ENCODE results near the gene DYNC1H1.
"Not testable (repeated sequence)": the region's sequence is repeated elsewhere in the genome, so short reads cannot be mapped to it uniquely, and the experiment has no call there.

DYNC1H1 gene

GRCh38 chr14:102074415-102074964 is 110.1 kb downstream of the DYNC1H1 start:
- DNase-seq, result no peak

- no peak for DNase-seq
Measured at GRCh38 chr14:102075155-102075554, 110.8 kb downstream of the DYNC1H1 start.

- no peak for DNase-seq
Measured at GRCh38 chr14:102077382-102077709, 113.0 kb downstream of the DYNC1H1 start.

- DNase-seq, result not testable (repeated sequence)
Measured at GRCh38 chr14:102078361-102078791, 114.0 kb downstream of the DYNC1H1 start.

DNA sequence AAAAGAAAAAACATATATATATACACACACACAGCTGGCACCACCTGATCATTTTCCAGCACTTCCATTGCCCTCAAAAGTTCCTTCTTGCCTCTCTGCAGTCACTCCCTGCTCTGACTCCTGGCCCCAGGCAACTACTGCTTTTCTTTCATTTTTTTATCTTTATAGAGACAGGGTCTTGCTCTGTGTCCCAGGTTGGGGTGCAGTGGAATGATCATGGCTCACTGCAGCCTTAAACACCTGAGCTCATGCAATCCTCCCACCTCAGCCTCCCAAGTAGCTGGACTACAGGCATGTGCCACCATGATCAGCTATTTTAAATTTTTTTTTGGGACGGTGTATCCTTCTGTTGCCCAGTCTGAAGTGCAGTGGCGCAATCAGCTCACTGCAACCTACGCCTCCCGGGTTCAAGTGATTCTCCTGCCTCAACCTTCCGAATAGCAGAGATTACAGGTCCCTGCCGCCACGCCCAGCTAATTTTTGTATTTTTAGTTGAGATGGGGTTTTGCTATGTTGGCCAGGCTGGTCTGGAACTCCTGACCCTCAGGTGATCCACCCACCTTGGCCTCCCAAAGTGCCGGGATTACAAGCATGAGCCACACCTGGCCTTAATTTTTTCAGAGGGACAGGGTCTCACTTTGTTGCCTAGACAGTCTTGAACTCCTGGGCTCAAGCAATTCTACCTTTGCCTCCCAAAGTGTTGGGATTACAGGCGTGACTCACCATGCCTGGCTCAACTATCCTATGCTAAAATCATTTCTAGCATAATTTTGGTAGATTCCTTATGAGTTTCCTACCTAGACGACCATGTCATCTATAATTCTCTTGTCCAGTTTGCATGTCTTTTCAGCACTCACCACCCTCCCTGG is 114.7 kb downstream of the DYNC1H1 start:
- DNase-seq, result no peak

DNA sequence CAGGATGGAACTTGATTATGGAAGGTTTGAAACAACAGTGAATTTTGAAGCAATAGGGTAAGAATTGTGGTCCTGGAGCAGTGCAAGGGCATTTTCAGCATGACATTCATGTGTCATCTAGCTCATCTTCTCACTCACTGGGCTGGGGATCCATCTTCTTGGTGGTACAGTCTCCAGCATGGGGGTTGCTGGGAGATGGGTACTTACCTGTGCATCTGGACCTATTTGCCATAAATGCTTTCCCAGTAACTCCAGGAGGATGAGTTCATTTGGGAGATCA is 115.3 kb downstream of the DYNC1H1 start:
- no peak for DNase-seq

DNA sequence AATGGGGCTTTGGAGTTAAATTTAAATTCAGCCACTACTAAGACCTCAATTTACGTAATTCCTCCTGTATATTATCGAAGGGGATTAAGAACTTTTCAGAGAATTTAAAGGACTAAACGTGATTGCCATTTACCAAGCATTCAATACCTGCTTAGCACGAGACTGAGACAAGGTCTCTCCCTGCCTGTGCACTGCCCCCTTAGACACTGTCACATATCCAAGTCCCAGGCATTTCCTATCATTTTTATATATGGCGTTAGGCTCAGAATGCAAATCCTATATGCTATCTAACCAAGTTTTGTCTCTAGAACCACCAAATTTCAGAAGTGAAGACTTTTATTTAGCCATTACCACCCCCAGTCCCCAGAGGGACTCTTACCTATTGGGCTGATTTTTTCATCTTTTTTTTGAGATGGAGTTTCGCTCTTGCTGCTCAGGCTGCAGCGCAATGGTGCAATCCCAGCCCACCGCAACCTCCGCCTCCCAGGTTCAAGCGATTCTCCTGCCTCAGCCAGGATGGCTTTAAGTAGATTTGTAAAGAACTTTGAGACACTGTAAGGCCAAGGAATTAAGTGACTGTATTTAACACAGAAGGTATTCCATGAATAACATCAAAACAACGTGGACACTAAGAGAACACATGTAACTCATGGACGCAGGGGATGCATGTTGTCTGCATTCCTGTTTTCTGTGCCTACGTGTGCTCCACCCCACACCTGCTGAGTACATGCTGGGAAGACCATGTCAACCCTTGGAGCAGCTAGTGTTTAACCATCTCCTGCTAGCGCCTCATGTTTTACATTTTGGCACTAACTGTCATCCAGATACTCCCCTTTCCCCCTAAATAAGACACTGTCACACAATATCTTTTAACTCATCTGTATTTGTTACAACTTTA is 116.1 kb downstream of the DYNC1H1 start:
- no peak for DNase-seq

DNA sequence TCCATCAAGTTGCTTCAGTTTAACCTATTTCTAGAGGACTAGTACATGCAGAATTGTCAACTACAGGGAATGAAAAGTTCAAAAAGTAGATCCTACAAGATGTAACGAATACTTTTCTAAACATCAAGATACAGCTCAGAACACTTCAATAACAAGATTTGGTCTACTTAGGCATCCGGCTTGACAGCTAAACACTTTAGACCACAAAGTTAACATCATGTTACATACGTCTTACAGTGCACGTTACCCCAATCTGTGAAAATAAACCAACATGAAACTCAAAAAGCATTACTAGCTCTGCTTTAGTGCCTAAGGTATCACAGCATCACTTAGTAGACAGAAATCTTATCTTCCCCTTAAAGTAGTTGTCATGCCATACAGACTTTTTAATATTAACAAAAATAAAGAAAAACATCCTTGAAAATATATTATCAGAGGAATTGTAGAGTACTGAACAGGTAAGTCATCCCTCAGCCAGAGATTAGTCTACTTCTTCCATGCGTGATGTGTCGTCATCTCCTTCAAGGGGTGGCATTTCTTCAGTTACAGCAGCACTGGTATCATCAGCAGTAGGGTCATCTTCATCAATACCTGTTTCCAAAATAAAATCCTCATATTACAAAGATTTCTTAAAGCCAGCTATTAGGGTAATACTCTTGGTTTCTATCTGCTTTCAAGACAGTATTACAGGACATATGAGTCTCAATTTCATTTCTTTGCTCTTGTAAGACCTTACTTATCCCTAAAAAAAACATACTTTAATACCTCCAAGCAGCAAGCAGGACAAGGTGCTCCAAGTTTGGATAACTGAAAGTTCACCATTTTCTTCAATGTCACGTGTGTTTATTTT is 117.1 kb downstream of the DYNC1H1 start:
- DNase-seq, result no peak

DNA sequence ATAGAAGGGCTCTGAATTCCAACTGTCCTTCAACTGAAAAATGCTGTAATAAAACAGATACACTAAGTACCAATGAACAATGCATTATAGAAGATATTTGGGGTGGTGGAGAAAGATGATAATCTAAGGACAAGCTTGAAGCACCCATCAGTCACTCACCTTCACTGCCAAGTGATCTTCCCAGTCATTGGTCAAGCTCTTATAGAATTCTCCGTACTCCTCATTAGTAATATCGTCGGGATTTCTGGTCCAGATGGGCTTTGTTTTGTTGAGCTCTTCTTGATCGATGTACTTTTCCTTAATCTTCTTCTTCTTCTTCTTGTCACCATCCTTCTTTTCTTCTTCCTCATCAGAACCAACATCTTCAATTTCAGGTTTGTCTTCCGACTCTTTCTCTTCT is 120.1 kb downstream of the DYNC1H1 start:
- DNase-seq, result not testable (repeated sequence)

GRCh38 chr14:102084931-102085330 is 120.6 kb downstream of the DYNC1H1 start:
- DNase-seq, result no peak

GRCh38 chr14:102085488-102085887 is 121.1 kb downstream of the DYNC1H1 start:
- no peak for DNase-seq

- DNase-seq, result no peak
Measured at GRCh38 chr14:102085948-102086708, 121.8 kb downstream of the DYNC1H1 start.

DNA sequence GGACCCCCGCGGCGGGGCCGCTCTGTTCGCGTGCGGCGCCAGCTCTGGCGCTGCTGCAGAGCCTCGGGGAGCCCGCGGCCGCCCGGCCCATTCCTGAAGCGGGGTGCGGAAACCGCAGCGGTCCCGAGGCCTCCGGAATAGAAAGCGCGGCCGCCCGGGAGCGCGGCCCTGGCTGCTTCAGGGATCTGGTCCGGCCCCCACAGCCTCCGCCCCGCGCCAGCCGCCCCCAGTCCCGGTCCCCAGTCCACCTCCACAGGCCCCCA is 122.3 kb downstream of the DYNC1H1 start:
- DNase-seq, result no peak

DNA sequence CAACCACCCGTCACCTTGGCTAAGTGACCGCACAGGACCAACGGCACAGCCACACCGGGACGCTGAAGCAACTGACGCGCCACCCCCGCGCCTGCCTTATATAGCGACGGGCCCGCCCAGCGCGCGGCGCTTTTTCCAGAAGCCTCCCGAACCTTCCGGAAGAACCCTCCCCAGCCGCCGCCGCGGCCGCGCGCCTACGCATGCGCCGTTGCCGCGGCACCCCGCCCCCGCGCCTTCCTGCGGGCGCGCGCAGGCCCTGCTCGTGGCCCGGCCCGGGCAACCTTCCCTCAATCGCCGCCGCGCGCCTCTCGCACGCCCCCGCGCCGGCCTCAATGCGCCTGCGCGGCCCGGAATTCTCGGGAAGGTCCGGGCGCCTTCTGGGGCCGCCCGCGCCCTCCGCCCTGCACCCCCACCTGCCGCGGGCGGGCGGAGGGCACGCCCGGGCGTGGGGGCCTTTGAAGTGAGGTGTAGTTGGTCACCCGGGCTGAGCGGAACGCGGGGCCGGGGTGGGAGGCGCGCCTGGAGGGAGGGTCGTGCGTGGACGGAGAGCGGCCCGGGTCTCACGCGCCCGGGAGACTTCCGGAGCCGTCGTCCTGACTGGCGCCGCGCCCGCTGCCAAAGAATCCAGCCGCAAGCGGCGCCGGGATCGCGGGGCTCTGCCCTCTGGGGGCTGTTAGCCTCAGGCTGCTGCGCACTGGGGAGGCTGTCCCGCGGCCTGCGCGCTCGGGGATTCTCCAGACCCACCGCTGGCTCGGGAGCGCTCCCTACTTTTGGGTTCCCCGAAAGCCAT is 122.8 kb downstream of the DYNC1H1 start, which contains the start of gene HSP90AA1:
TSS of gene HSP90AA1 (minus strand) at position 73 of the 790 bp plus-strand sequence. CDS start 666 bp downstream, outside the sequence.
- peak; percentile 95 for DNase-seq

- no peak for DNase-seq
Measured at GRCh38 chr14:102087762-102088011, 123.3 kb downstream of the DYNC1H1 start.

DNA sequence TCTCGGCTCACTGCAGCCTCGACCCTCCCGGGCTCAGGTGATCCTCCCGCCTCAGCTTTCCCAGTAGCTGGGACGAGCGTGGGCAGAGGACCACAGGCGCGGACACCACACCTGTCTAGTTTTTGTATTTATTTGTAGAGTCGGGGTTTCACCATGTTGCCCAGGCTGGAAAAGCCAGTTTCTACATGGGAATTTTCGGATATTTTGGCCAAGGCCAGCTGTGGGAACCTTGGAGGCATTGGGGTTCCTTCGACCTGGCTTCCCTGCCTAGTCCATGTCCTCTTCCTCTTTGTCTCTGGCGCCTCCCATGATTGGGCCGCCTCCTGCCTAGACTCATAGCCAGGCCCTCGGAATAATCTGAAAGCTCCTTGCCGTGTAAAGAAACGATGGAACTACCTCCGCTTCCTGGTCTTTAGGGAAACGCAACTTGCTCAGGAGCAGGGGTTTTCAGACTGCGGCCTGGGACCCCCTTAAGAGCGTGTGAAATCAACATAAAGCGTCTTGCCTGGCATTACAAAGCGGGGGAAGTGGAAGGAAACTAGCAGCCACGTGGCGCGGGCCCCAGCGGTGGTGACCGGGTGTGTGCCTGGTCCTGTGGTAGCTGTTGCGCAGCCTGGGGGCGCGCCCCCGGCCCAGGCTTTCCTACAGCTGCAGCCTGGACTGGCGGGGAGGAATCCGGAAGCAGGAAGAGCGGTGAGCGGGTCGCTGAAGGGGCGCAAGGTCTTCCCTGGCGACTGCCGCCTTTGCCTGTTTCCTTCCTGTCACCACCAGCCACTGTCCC is 123.8 kb downstream of the DYNC1H1 start:
- peak; percentile 83 for DNase-seq

GRCh38 chr14:102089621-102090343 is 125.4 kb downstream of the DYNC1H1 start:
- no peak for DNase-seq

- no peak for DNase-seq
Measured at GRCh38 chr14:102090713-102091112, 126.3 kb downstream of the DYNC1H1 start.

- no peak for DNase-seq
Measured at GRCh38 chr14:102092806-102093205, 128.4 kb downstream of the DYNC1H1 start.

DNA sequence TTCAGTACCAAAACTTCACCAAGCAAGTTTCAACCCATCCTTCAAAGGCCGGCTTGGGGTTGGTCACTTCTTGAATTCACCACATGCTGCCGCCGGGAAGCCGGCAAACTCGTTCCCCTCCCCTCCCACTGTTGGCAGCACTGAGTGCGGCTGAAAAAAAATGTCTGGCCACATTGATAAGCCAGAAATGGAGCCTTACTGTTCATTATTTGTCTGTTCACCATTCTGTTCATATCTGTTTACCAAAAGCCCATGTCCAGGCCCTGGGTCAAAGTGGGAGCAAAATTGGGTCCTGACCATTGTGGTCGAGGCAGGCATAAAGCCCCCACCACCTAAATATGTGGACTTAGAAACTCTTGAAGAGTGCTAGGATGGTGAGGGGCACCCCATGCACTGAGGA is 129.7 kb downstream of the DYNC1H1 start:
- DNase-seq, result no peak
